CD4-positive, alpha-beta T cell (primary cell): ENCODE data around the gene SIN3A. TPM values are rescaled to one million over a fixed set of nuclear protein-coding genes. Genes with fewer than 3 reads are reported as not detected.

Experiments
- ATAC-seq: fragments of 200-7000 bp; cut with Tn5 transposase; one replicate; pipeline ENCODE4 v1.10.0; 2022; ENCODE audit warnings: mild to moderate bottlenecking; ENCODE audit not compliant: poor library complexity
- CTCF ChIA-PET: fragments of 350-600 bp; sonication (Branson Sonifier 250); formaldehyde crosslinking; loops from one replicate; lab custom pipeline; 2021; ENCODE audit warnings: antibody characterized with exemption, inconsistent platforms; lab: Charles Lee
- POLR2A ChIA-PET: fragments of 350-600 bp; sonication (Branson Sonifier 250); formaldehyde crosslinking; loops from one replicate; lab custom pipeline; 2021; ENCODE audit warnings: antibody characterized with exemption, inconsistent platforms; lab: Charles Lee
- DNase-seq, 14 experiments: peaks; one replicate each; pipeline ENCODE4 v3.0.0-alpha.2; 2013 to 2020; ENCODE audit warnings: mixed read lengths in 2 of 14
- H3K27ac ChIP-seq, 2 donors: one replicate each; pipeline versions ENCODE4 v1.5.1 to v1.7.0; 2013; ENCODE audit warnings: low read length in 2 of 2, low read depth in 1 of 2, mild to moderate bottlenecking in 1 of 2
- H3K27me3 ChIP-seq, 2 experiments: 1 replicate in 1 of 2; 2 replicates in 1 of 2; pipeline versions ENCODE4 v1.6.1 to v1.7.0; 2013; ENCODE audit warnings: low read length in 2 of 2, control low read depth in 1 of 2, mild to moderate bottlenecking in 1 of 2, moderate library complexity in 1 of 2; ENCODE audit not compliant: insufficient read depth in 2 of 2, control insufficient read depth in 1 of 2
- H3K36me3 ChIP-seq: one replicate; pipeline ENCODE4 v1.6.1; 2013; ENCODE audit warnings: low read length, control low read depth; ENCODE audit not compliant: insufficient read depth
- H3K4me1 ChIP-seq: one replicate; pipeline ENCODE4 v1.6.1; 2013; ENCODE audit warnings: low read length, control low read depth; ENCODE audit not compliant: insufficient read depth
- H3K4me3 ChIP-seq: one replicate; pipeline ENCODE4 v1.5.1; 2013; ENCODE audit warnings: mild to moderate bottlenecking, low read length, moderate library complexity
- H3K9me3 ChIP-seq, 2 experiments: 1 replicate in 1 of 2; 2 replicates in 1 of 2; pipeline versions ENCODE4 v1.6.1 to v1.7.0; 2013; ENCODE audit warnings: low read length in 2 of 2, mild to moderate bottlenecking in 2 of 2, control low read depth in 1 of 2, moderate library complexity in 1 of 2; ENCODE audit not compliant: control insufficient read depth in 1 of 2, insufficient read depth in 1 of 2
- H3K27ac Mint-ChIP-seq: one replicate; pipeline ENCODE4 v1.8.0; 2020; ENCODE audit warnings: mixed read lengths
- H3K27me3 Mint-ChIP-seq: one replicate; pipeline ENCODE4 v1.8.0; 2021; ENCODE audit warnings: mixed read lengths
- H3K36me3 Mint-ChIP-seq: one replicate; pipeline ENCODE4 v1.8.0; 2021; ENCODE audit warnings: low read depth, mixed read lengths
- H3K4me1 Mint-ChIP-seq: one replicate; pipeline ENCODE4 v1.8.0; 2021; ENCODE audit warnings: low read depth, mixed read lengths
- H3K4me3 Mint-ChIP-seq: one replicate; pipeline ENCODE4 v1.8.0; 2020; ENCODE audit warnings: mild to moderate bottlenecking, mixed read lengths
- H3K9me3 Mint-ChIP-seq: one replicate; pipeline ENCODE4 v1.8.0; 2020; ENCODE audit warnings: mixed read lengths
- intact Hi-C, 2 experiments: fragments of 100-400 bp; cut with DNase I in 1 of 2; cut with micrococcal nuclease in 1 of 2; formaldehyde crosslinking; loops; one replicate each; pipeline versions ENCODE4 v1.15.1 to v1.9.0; 2023 to 2025; cut with DNase I, micrococcal nuclease
- total RNA-seq, 174 experiments: library from RNA in 2 of 174; stranded (reverse) in 2 of 174; gene quantifications; one replicate each; pipeline ENCODE4 v1.2.3 and lab custom pipeline; 2021 to 2026
- TF ChIP-seq, protein P1 (sequence below): fragments of 200-600 bp; IDR thresholded peaks from one replicate; pipeline ENCODE4 v1.8.0; 2022; ENCODE audit warnings: antibody characterized with exemption, mild to moderate bottlenecking

The SIN3A gene
- total RNA-seq, 2 experiments from 2014 or later = 136 to 141 TPM

- no peak overlapping the region for H3K4me3 Mint-ChIP-seq
- no peaks in the 10 kb centered on the region for H3K27me3 Mint-ChIP-seq
- TF ChIP-seq, protein P1, sequence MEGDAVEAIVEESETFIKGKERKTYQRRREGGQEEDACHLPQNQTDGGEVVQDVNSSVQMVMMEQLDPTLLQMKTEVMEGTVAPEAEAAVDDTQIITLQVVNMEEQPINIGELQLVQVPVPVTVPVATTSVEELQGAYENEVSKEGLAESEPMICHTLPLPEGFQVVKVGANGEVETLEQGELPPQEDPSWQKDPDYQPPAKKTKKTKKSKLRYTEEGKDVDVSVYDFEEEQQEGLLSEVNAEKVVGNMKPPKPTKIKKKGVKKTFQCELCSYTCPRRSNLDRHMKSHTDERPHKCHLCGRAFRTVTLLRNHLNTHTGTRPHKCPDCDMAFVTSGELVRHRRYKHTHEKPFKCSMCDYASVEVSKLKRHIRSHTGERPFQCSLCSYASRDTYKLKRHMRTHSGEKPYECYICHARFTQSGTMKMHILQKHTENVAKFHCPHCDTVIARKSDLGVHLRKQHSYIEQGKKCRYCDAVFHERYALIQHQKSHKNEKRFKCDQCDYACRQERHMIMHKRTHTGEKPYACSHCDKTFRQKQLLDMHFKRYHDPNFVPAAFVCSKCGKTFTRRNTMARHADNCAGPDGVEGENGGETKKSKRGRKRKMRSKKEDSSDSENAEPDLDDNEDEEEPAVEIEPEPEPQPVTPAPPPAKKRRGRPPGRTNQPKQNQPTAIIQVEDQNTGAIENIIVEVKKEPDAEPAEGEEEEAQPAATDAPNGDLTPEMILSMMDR = no peak
- DNase-seq = no peak
- CTCF ChIA-PET = interaction anchor here (1.5 kb wide), 1 partner anchor 219 kb away, joined by 5 read pairs; no protein-coding TSS in a partner anchor
- Histone ChIP-seq H3K27me3 (no peaks in the 10 kb centered on the region), H3K27ac (no peak overlapping the region), H3K9me3 (no peaks in the 10 kb centered on the region), H3K4me1 (peaks cover 5% of the 10 kb centered on the region), H3K4me3 (no peak overlapping the region), H3K36me3 (peaks cover 68% of the 10 kb centered on the region)
- H3K36me3 Mint-ChIP-seq = peaks cover 72% of the 10 kb centered on the region
- peaks cover 37% of the 10 kb centered on the region for H3K4me1 Mint-ChIP-seq
- H3K9me3 Mint-ChIP-seq = no peaks in the 10 kb centered on the region
- intact Hi-C loops = no loop called here
- no peak overlapping the region for H3K27ac Mint-ChIP-seq
- POLR2A ChIA-PET = interaction anchor here (0.8 to 1.4 kb wide), 2 partner anchors 29 to 156 kb away, joined by 3 to 4 read pairs; partner anchors contain the start of genes PTPN9 and SIN3A
- ATAC-seq = no peak
Observed at GRCh38 chr15:75422554-75422953, 28.9 kb downstream of the SIN3A start.

- Mint-ChIP-seq H3K27me3 (no peaks in the 10 kb centered on the region), H3K4me1 (peaks cover 32% of the 10 kb centered on the region), H3K4me3 (no peak overlapping the region), H3K9me3 (no peaks in the 10 kb centered on the region), H3K27ac (no peak overlapping the region), H3K36me3 (peaks cover 66% of the 10 kb centered on the region)
- DNase-seq = no peak
- no peak for ATAC-seq
- intact Hi-C loops = no loop called here
- peaks cover 56% of the 10 kb centered on the region for H3K36me3 ChIP-seq
- no peak overlapping the region for H3K27ac ChIP-seq
- ChIA-PET CTCF (interaction anchor here (1.0 to 1.2 kb wide), 2 partner anchors 14 to 32 kb away, joined by 3 read pairs; no protein-coding TSS in a partner anchor), POLR2A (interaction anchor here (0.9 to 1.3 kb wide), 5 partner anchors 15 to 35 kb away, joined by 3 to 6 read pairs (median 4); partner anchors contain the start of gene SIN3A)
- H3K9me3 ChIP-seq = no peaks in the 10 kb centered on the region
- no peaks in the 10 kb centered on the region for H3K27me3 ChIP-seq
- no peak overlapping the region for H3K4me3 ChIP-seq
- no peaks in the 10 kb centered on the region for H3K4me1 ChIP-seq
- TF ChIP-seq, protein P1 = no peak
Observed at GRCh38 chr15:75420698-75421097, 30.8 kb downstream of the SIN3A start.

DNA sequence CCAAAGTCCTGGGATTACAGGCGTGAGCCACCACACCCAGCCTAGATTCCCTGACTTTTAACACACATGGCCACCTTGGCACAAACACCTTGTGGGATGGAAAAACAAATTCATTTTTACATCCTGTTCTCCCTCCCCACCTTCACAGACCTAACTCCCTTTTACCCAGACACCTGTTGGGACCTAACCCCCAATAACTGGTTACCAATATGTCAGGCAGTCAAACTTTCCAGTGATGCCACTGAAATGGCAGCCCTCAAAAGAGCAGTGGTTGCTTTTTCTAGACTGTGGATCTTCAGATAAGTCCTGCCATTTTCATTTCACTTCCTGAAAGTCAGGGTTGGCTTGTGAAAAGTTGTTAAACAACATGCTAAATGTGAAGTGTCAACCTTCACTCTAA lies 34.9 kb downstream of the SIN3A start:
- no peaks in the 10 kb centered on the region for H3K27me3 ChIP-seq
- TF ChIP-seq, protein P1 = no peak
- H3K27ac Mint-ChIP-seq = no peak overlapping the region
- peaks cover 22% of the 10 kb centered on the region for H3K4me1 Mint-ChIP-seq
- DNase-seq = no peak
- intact Hi-C loops = no loop called here
- H3K9me3 ChIP-seq = no peaks in the 10 kb centered on the region
- CTCF ChIA-PET = no interaction called here
- POLR2A ChIA-PET = no interaction called here
- no peak overlapping the region for H3K27ac ChIP-seq
- no peaks in the 10 kb centered on the region for H3K27me3 Mint-ChIP-seq
- no peak for ATAC-seq
- H3K4me1 ChIP-seq = no peaks in the 10 kb centered on the region
- H3K9me3 Mint-ChIP-seq = no peaks in the 10 kb centered on the region
- H3K4me3 ChIP-seq = no peak overlapping the region
- H3K4me3 Mint-ChIP-seq = no peak overlapping the region
- H3K36me3 Mint-ChIP-seq = peaks cover 68% of the 10 kb centered on the region
- peaks cover 61% of the 10 kb centered on the region for H3K36me3 ChIP-seq
